ENCODE data around the gene IGSF3.
"Not testable (repeated sequence)": the region's sequence is repeated elsewhere in the genome, so short reads cannot be mapped to it uniquely, and the experiment has no call there.

IGSF3 gene

GRCh38 chr1:116631996-116632925 lies 35.3 kb downstream of the IGSF3 start:
- DNase-seq (ENCODE audit: extremely low spot score); POLR2A ChIA-PET: not testable (repeated sequence)
- CTCF ChIA-PET = interaction anchor here (1.7 kb wide), 1 partner anchor 34 kb away, joined by 3 read pairs; no protein-coding TSS in a partner anchor

DNA sequence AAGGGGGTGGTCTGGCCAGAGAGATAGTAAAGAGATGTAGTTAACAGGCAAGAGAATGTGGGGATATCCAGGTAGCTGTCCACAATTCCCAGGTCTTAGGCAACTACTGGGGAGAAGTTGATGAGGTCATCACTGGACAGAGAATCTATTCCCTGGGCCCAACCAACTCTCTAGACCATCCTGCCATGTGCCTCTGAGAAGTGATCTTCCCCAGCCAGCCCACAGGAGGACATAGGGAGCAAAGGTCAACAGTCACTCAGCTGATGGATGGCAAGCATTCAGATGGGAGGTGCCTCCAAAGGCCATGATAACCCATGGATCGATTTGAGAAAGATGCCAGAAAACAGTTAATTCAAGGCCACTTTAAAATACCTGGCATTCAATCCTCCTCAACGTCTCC lies 36.0 kb downstream of the IGSF3 start:
- CTCF ChIA-PET = interaction anchor here (1.7 kb wide), 1 partner anchor 33 kb away, joined by 3 read pairs; no protein-coding TSS in a partner anchor
- POLR2A ChIA-PET; DNase-seq (ENCODE audit: extremely low spot score): not testable (repeated sequence)

DNA sequence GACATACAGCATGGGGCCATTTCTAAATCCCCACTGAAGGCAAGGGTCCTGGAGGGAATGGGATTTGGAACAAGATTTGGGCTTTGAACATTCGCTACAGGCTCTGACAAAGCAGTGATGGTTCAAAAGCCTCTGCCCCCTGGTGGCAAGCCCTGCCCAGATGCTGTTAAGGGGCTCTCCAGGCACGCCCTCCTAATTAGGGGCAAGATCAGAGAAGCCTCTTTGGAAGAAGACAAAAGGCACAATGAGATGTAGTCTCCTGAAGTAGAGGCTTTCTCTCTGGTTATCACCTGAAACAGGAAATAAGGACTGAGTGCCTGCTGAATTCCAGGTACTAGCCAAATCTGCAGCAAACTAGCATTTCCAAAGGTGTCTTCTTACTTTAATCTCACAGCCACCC lies 37.5 kb downstream of the IGSF3 start:
- CTCF ChIA-PET; DNase-seq (ENCODE audit: extremely low spot score); POLR2A ChIA-PET: not testable (repeated sequence)

GRCh38 chr1:116629441-116629840 lies 38.1 kb downstream of the IGSF3 start:
- CTCF ChIA-PET = not testable (repeated sequence)

GRCh38 chr1:116628448-116628847 lies 39.1 kb downstream of the IGSF3 start:
- ChIA-PET POLR2A (no interaction called here), CTCF (interaction anchor here (1.7 kb wide), 1 partner anchor 54 kb away, joined by 5 read pairs; no protein-coding TSS in a partner anchor)
- DNase-seq (ENCODE audit: extremely low spot score) = peak; percentile 47
- TF ChIP-seq, protein P1, sequence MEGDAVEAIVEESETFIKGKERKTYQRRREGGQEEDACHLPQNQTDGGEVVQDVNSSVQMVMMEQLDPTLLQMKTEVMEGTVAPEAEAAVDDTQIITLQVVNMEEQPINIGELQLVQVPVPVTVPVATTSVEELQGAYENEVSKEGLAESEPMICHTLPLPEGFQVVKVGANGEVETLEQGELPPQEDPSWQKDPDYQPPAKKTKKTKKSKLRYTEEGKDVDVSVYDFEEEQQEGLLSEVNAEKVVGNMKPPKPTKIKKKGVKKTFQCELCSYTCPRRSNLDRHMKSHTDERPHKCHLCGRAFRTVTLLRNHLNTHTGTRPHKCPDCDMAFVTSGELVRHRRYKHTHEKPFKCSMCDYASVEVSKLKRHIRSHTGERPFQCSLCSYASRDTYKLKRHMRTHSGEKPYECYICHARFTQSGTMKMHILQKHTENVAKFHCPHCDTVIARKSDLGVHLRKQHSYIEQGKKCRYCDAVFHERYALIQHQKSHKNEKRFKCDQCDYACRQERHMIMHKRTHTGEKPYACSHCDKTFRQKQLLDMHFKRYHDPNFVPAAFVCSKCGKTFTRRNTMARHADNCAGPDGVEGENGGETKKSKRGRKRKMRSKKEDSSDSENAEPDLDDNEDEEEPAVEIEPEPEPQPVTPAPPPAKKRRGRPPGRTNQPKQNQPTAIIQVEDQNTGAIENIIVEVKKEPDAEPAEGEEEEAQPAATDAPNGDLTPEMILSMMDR (IDR thresholded peaks at IDR 0.05; ENCODE audit: control extremely low read depth, extremely low read depth, low read depth, missing control alignments) = no peak

More at GRCh38 chr1:116629441-116629840, 38.1 kb downstream of the IGSF3 start:
- DNase-seq (ENCODE audit: extremely low spot score); POLR2A ChIA-PET: not testable (repeated sequence)

DNA sequence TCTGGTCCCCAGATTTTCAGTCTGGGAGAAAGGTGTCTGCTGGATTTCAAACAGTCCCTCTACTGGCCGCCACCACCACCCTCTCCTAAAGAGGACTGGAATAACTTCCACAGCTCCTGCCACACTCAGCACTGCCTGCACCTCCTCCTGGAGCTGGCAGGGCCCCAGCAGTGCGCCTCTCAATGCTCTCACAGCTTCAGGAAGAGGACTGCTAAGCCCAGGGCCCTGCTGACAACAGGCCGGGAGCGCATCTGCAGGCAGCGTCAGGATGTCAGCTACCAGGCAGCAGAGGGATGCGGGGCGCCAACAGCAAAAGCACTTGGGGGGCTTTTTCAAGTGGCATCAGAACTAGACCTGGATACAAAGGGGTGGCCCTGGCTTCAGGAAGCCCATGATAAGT lies 40.2 kb downstream of the IGSF3 start:
- CTCF ChIA-PET = interaction anchor here (1.7 kb wide), 1 partner anchor 53 kb away, joined by 5 read pairs; no protein-coding TSS in a partner anchor
- POLR2A ChIA-PET; DNase-seq (ENCODE audit: extremely low spot score): not testable (repeated sequence)

- POLR2A ChIA-PET; DNase-seq (ENCODE audit: extremely low spot score); CTCF ChIA-PET: not testable (repeated sequence)
These were observed 40.6 kb downstream of the IGSF3 start for GRCh38 chr1:116626915-116627314.

DNA sequence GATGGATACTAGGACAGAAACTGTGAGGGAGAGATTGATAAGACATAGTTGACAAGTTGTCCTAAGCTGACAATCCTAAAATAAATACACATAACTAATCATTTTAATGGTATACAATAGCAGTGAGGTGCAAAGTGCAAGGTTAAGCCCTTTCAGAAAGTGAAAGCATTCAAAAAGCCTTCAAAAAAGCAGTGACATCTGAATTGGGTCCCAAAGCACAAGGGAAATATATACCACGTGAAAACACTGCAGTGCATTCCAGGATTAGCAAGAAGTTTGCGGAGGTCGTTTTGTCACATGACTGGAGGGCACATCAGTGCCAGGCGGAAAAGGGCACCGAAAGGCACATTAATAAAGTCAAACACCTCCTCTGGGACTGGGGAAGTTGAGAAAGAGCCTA lies 42.4 kb downstream of the IGSF3 start:
- CTCF ChIA-PET = interaction anchor here (1.2 kb wide), 1 partner anchor 51 kb away, joined by 4 read pairs; no protein-coding TSS in a partner anchor
- DNase-seq (ENCODE audit: extremely low spot score); POLR2A ChIA-PET: not testable (repeated sequence)

DNA sequence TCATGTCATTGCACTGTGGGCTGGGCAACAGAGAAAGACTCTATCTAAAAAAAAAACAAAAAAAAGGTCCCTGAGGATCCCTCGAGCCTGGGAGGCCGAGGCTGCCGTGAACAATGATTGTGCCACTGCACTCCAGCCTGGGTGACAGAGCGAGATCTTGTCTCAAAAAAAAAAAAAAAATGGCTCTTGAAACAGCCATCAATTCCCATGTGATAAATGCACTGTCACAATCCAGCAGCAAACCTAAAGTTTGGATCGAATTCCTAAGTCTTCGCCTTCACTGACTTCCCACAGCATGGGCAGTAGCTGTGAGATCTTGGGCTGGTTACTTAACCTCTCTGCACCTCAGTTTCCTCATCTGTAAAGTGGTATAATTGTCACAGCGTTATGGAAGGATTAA lies 43.5 kb downstream of the IGSF3 start:
- TF ChIP-seq, protein P1 (IDR thresholded peaks at IDR 0.05; ENCODE audit: control extremely low read depth, extremely low read depth, low read depth, missing control alignments) = no peak
- POLR2A ChIA-PET = no interaction called here
- CTCF ChIA-PET = interaction anchor here (1.2 kb wide), 1 partner anchor 49 kb away, joined by 4 read pairs; no protein-coding TSS in a partner anchor
- DNase-seq (ENCODE audit: extremely low spot score) = no peak

DNA sequence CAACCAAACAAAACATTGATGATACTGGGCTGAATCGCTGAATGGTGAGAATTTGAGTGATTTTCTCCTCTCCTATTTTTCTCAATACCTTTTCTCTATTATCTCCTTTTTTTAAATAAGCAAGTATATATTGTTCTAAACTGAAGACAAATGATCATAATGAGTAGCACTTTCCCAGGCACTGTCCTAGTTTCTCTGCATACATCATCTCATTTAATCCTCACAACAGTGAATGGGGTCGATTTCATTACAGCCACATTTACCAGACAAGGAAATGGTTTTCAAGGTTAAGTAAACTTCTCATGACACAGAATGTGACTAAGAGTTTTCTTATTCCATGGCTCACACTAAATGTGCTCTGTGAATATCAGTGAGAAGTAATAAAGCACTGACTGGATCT lies 45.0 kb downstream of the IGSF3 start:
- POLR2A ChIA-PET; CTCF ChIA-PET; DNase-seq (ENCODE audit: extremely low spot score): not testable (repeated sequence)

- POLR2A ChIA-PET; DNase-seq (ENCODE audit: extremely low spot score); CTCF ChIA-PET: not testable (repeated sequence)
These were observed 45.8 kb downstream of the IGSF3 start for GRCh38 chr1:116621756-116622155.

DNA sequence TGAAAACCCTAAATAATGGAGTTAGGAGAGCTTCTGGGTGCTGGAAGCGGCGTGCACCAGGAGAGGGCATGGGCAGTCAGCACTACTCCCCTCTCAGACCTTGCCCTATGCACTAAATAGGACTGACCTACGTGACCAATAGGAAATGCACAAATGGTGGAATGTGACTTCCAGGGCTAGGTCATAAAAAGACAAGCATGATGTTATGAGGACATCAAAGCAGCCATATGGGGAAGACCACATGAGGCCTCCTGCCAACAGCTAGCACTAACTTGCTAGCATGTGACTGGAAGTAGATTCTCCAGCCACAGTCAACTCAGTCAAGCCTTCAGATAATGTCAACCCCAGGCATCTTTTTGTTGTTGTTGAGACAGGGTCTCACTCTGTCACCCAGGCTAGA lies 47.1 kb downstream of the IGSF3 start:
- POLR2A ChIA-PET; DNase-seq (ENCODE audit: extremely low spot score); CTCF ChIA-PET: not testable (repeated sequence)

- DNase-seq (ENCODE audit: extremely low spot score); CTCF ChIA-PET; POLR2A ChIA-PET: not testable (repeated sequence)
These were observed 48.4 kb downstream of the IGSF3 start for GRCh38 chr1:116619106-116619505.

DNA sequence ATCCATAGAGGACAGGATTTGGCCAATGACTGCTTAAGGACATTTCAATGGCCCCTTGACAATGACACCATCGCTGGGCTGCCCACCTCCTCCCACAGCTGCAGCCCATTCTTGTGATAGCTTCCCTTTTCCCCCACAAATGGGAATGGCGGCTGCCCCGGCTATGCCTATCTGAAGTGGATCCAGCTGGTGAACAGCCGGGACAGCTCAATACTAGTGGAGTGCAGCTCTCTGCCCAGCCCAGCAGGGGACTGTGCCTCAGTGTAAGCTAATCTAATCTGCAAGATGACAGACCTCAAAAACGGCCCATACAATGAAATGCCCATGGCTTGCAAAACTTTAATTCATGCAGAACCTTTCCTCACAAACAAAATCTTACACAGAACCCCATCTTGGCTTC lies 49.7 kb downstream of the IGSF3 start:
- DNase-seq (ENCODE audit: extremely low spot score); POLR2A ChIA-PET: not testable (repeated sequence)
- CTCF ChIA-PET = interaction anchor here (0.9 to 1.6 kb wide), 2 partner anchors 34 to 43 kb away, joined by 3 read pairs; no protein-coding TSS in a partner anchor

DNA sequence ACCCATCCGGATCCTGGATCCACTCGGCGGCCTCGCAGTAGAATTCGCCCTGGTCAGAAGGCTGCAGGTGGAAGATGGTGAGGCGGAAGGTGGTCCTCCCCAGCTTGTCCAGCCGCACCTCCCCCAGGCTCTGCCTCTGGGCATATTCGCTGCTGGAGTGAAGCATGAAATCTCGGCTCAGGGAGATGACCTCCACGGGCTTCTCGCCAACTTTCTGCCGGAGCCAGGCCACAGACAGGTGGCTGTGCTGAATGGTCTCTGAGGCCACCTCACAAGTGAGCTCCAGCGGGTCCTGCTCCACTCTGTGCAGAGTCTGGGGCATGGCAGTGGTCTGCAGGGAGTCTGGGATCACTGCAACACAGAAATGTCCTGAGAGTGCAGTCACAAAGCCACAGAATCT lies 53.7 kb downstream of the IGSF3 start:
- POLR2A ChIA-PET; CTCF ChIA-PET; DNase-seq (ENCODE audit: extremely low spot score): not testable (repeated sequence)

DNA sequence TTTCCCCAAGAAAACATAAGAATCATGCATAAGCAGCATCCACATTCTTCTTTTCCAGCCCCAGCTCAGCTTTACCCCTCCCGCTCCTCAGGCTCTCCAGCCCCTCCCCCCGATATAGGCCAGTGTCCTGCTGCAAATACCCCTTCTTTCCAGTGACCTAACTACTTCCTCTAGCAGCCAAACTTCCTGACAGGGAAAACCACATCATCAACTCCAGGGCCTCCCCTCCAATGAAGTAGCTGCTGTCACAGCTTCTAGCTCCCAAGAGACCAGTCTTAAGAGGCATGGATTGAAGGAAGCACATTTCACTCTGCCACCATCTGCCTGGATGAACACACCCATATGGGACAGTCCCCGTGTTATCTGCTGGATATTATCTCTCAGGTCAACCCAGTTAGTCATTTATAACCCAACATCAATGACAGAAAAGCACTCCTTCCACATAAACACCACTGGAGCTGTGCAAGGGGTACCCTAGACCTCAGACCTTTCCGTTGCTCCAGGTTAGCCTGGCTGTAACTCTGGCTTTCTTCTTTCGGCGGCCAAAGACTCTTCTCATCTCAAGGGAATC lies 57.6 kb downstream of the IGSF3 start:
- not testable (repeated sequence) for DNase-seq (ENCODE audit: extremely low spot score)
- CTCF ChIA-PET = interaction anchor here (1.3 kb wide), 1 partner anchor 14 kb away, joined by 3 read pairs; no protein-coding TSS in a partner anchor
- POLR2A ChIA-PET = interaction anchor here (0.6 kb wide), 1 partner anchor 517 kb away, joined by 4 read pairs; no protein-coding TSS in a partner anchor
